Measurements from ENCODE around the gene CUL4A.

- TF ChIP-seq, protein P1, sequence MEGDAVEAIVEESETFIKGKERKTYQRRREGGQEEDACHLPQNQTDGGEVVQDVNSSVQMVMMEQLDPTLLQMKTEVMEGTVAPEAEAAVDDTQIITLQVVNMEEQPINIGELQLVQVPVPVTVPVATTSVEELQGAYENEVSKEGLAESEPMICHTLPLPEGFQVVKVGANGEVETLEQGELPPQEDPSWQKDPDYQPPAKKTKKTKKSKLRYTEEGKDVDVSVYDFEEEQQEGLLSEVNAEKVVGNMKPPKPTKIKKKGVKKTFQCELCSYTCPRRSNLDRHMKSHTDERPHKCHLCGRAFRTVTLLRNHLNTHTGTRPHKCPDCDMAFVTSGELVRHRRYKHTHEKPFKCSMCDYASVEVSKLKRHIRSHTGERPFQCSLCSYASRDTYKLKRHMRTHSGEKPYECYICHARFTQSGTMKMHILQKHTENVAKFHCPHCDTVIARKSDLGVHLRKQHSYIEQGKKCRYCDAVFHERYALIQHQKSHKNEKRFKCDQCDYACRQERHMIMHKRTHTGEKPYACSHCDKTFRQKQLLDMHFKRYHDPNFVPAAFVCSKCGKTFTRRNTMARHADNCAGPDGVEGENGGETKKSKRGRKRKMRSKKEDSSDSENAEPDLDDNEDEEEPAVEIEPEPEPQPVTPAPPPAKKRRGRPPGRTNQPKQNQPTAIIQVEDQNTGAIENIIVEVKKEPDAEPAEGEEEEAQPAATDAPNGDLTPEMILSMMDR (IDR thresholded peaks at IDR 0.05) = no peak
- no peak for TF ChIP-seq POLR2AphosphoS5 (IDR thresholded peaks at IDR 0.05; ENCODE audit: low read depth, low read length)
- TF ChIP-seq EZH2phosphoT487 (IDR thresholded peaks at IDR 0.05; ENCODE audit: borderline replicate concordance, low read depth) = no peak
- no peak for TF ChIP-seq NRF1 (IDR thresholded peaks at IDR 0.05; ENCODE audit: low read depth, low read length)
- no peak for TF ChIP-seq YY1 (IDR thresholded peaks at IDR 0.05; ENCODE audit: low read depth)
Measured at GRCh38 chr13:113161433-113161832, 48.0 kb upstream of the CUL4A start.
